GM12878 (cell line): ENCODE data around the gene ODF2L. TPM values are rescaled to one million over a fixed set of nuclear protein-coding genes. Genes with fewer than 3 reads are reported as not detected.

Experiments used
- ATAC-seq: fragments of 200-7000 bp; cut with Tn5 transposase; 3 replicates; pipeline ENCODE4 v1.9.1; 2020; ENCODE audit warnings: mild to moderate bottlenecking, moderate library complexity
- BruUV-seq: library from RNA; stranded (reverse); fragments of 400-500 nt; replicated peaks from 2 replicates; lab custom pipeline; 2021; lab: Mats Ljungman, UMichigan
- CTCF ChIA-PET: fragments of 300-600 bp; sonication (Branson Sonifier 250); formaldehyde crosslinking; extraction: SDS; loops from one replicate; lab custom pipeline; 2021; ENCODE audit warnings: inconsistent platforms; lab: Yijun Ruan, JAX
- POLR2A ChIA-PET: fragments of 350-600 bp; formaldehyde crosslinking; extraction: SDS; loops from one replicate; lab custom pipeline; 2021; ENCODE audit warnings: inconsistent platforms; lab: Charles Lee
- RAD21 ChIA-PET: fragments of 300-600 bp; sonication (Branson Sonifier 250); formaldehyde crosslinking; loops from one replicate; lab custom pipeline; 2023; ENCODE audit warnings: antibody characterized with exemption; ENCODE audit not compliant: unreplicated experiment; lab: Charles Lee
- SMC1A ChIA-PET: fragments of 300-600 bp; sonication (Branson Sonifier 250); formaldehyde crosslinking; loops from one replicate; lab custom pipeline; 2023; ENCODE audit not compliant: unreplicated experiment, uncharacterized antibody; lab: Charles Lee
- DNase-seq: peaks from one replicate; pipeline ENCODE4 v3.0.0-alpha.2; 2011; ENCODE audit warnings: low read depth, low spot score
- FAIRE-seq: peaks from 3 replicates; lab custom pipeline; 2011; peaks lifted over from hg19 to GRCh38; lab: Jason Lieb, UNC
- H2AFZ ChIP-seq: 2 replicates; pipeline ENCODE4 v1.6.0; 2011; ENCODE audit warnings: low read depth, low read length, control low read depth; ENCODE audit not compliant: control insufficient read depth
- H3K27ac ChIP-seq: 2 replicates; pipeline ENCODE4 v1.5.1; 2011; ENCODE audit warnings: control low read depth; ENCODE audit not compliant: control insufficient read depth, insufficient read depth
- H3K27me3 ChIP-seq, 2 experiments: replicated peaks in 1 of 2; 2 replicates each; pipeline versions ENCODE4 v1.6.0 to v1.6.1; 2011; ENCODE audit warnings: low read length in 1 of 2; ENCODE audit not compliant: control insufficient read depth in 2 of 2, insufficient read depth in 2 of 2
- H3K36me3 ChIP-seq, 2 experiments: 2 replicates each; pipeline ENCODE4 v1.5.1; 2011; ENCODE audit warnings: low read length in 1 of 2; ENCODE audit not compliant: control insufficient read depth in 2 of 2, insufficient read depth in 2 of 2
- H3K4me1 ChIP-seq: 2 replicates; pipeline ENCODE4 v1.6.1; 2011; ENCODE audit warnings: mild to moderate bottlenecking, low read length, moderate library complexity, mixed read lengths; ENCODE audit not compliant: control insufficient read depth, insufficient read depth
- H3K4me2 ChIP-seq: 2 replicates; pipeline ENCODE4 v1.6.0; 2011; ENCODE audit warnings: control low read depth; ENCODE audit not compliant: control insufficient read depth, insufficient read depth
- H3K4me3 ChIP-seq: fragments of 200-600 bp; sonication (generic); 2 replicates; pipeline ENCODE4 v1.5.1; 2016
- H3K79me2 ChIP-seq: 2 replicates; pipeline ENCODE4 v1.6.0; 2011; ENCODE audit warnings: low read length; ENCODE audit not compliant: control insufficient read depth, insufficient read depth
- H3K9ac ChIP-seq: 2 replicates; pipeline ENCODE4 v1.8.0; 2011; ENCODE audit warnings: low read length, control low read depth, mixed read lengths; ENCODE audit not compliant: control insufficient read depth, insufficient read depth
- H3K9me3 ChIP-seq: replicated peaks from 3 replicates; pipeline ENCODE4 v1.5.1; 2011; ENCODE audit warnings: mild to moderate bottlenecking, low read length; ENCODE audit not compliant: control insufficient read depth, insufficient read depth
- H4K20me1 ChIP-seq: 2 replicates; pipeline ENCODE4 v1.6.0; 2011; ENCODE audit not compliant: control insufficient read depth, insufficient read depth
- CHD1 ChIP-seq: IDR thresholded peaks from 2 replicates; pipeline ENCODE4 v1.6.1; 2012; ENCODE audit warnings: low read depth, low read length, improper control_type of control experiment
- CREB1 ChIP-seq: IDR thresholded peaks from 2 replicates; pipeline ENCODE4 v1.6.1; 2012; ENCODE audit warnings: low read depth, mild to moderate bottlenecking, inconsistent platforms
- CUX1 ChIP-seq: IDR thresholded peaks from 2 replicates; pipeline ENCODE4 v1.6.1; 2012; ENCODE audit warnings: improper control_type of control experiment, low read depth, low read length; ENCODE audit not compliant: insufficient replicate concordance
- FOXK2 ChIP-seq: fragments of 450-650 bp; IDR thresholded peaks from 2 replicates; pipeline ENCODE4 v1.6.1; 2017; ENCODE audit warnings: mild to moderate bottlenecking, moderate library complexity
- HCFC1 ChIP-seq: fragments of 150-350 bp; IDR thresholded peaks from 2 replicates; pipeline ENCODE4 v1.6.1; 2014; ENCODE audit warnings: low read length
- KAT2A ChIP-seq: conservative IDR thresholded peaks from 2 replicates; pipeline ENCODE4 v1.6.1; 2011; ENCODE audit warnings: low read depth, low read length; ENCODE audit not compliant: control insufficient read depth
- NR2C1 ChIP-seq: fragments of 450-650 bp; IDR thresholded peaks from 2 replicates; pipeline ENCODE4 v1.6.1; 2017; ENCODE audit warnings: antibody characterized with exemption, mild to moderate bottlenecking, moderate library complexity
- POU2F2 ChIP-seq: IDR thresholded peaks from 3 replicates; pipeline ENCODE4 v1.6.1; 2011; ENCODE audit warnings: low read depth, mild to moderate bottlenecking, low read length, borderline replicate concordance
- RBBP5 ChIP-seq: fragments of 200-600 bp; sonication (generic); conservative IDR thresholded peaks from 2 replicates; pipeline ENCODE4 v1.6.1; 2016
- SMAD5 ChIP-seq: IDR thresholded peaks from 2 replicates; pipeline ENCODE4 v1.6.1; 2016; ENCODE audit warnings: antibody characterized with exemption, low read depth
- SMC3 ChIP-seq: IDR thresholded peaks from 2 replicates; pipeline ENCODE4 v1.6.1; 2011; ENCODE audit warnings: low read length, improper control_type of control experiment, borderline replicate concordance
- TCF7 ChIP-seq: IDR thresholded peaks from 2 replicates; pipeline ENCODE4 v1.6.1; 2014; ENCODE audit warnings: antibody characterized with exemption, borderline replicate concordance
- WGBS: methylation state at CpG from one replicate; pipeline ENCODE4 v1.1.6; 2016; ENCODE audit warnings: low lambda C conversion rate; ENCODE audit not compliant: insufficient replicate concordance, insufficient coverage; ENCODE audit errors: missing lambda C conversion rate; 5-methylcytosine and 5-hydroxymethylcytosine counted together
- in situ Hi-C: fragments of 300-500 bp; cut with MboI; formaldehyde crosslinking; loops from 9 replicates; pipeline ENCODE4 v1.14.3; 2018; ENCODE audit warnings: mixed read lengths
- intact Hi-C: fragments of 100-400 bp; cut with micrococcal nuclease; formaldehyde crosslinking; loops from one replicate; pipeline ENCODE4 v1.14.2; 2022; ENCODE audit not compliant: unreplicated experiment
- polyA plus RNA-seq, 11 experiments: library from polyadenylated mRNA; depleted of rRNA in 4 of 11; unstranded in 6 of 11; stranded (reverse) in 5 of 11; fragments of >200 nt; fragmentation: Nextera tagmentation in 4 of 11; fragmentation: Illumina TruSeq in 1 of 11; extraction: Ambion mirVana in 4 of 11; extraction: Trizol in 1 of 11; gene quantifications; 1 replicate in 1 of 11; 2 replicates in 10 of 11; pipeline versions ENCODE4 v1.2.1 to v1.2.3, GENCODE V29; 2011 to 2016; ENCODE audit warnings: inconsistent platforms in 2 of 11, missing spikeins in 2 of 11, low read depth in 1 of 11
- total RNA-seq, 4 experiments: library from RNA; depleted of rRNA in 3 of 4; stranded (reverse); fragments of >200 nt in 3 of 4; fragmentation: Illumina TruSeq in 1 of 4; extraction: Trizol in 1 of 4; gene quantifications; 2 replicates each; pipeline versions ENCODE4 v1.2.1 to v1.2.3, GENCODE V29; 2013 to 2021
- TF ChIP-seq, protein P1 (sequence below): fragments of 450-650 bp; IDR thresholded peaks from 2 replicates; pipeline ENCODE4 v1.6.1; 2017; ENCODE audit warnings: mild to moderate bottlenecking, moderate library complexity
- TF ChIP-seq, protein P2 (sequence below): IDR thresholded peaks from 2 replicates; pipeline ENCODE4 v1.6.1; 2011; ENCODE audit warnings: low read depth, low read length, improper control_type of control experiment, borderline replicate concordance

Gene ODF2L
- total and polyA plus RNA-seq, 10 of the 15 experiments (the other 5 are each of a cell fraction or from before 2014, with no cell fraction given): 10.4 to 29.5 (median 18.5) TPM

- no peak overlapping the region for H3K9ac ChIP-seq
- intact Hi-C loops: no loop called here
- H3K9me3 ChIP-seq: no peaks in the 10 kb centered on the region
- no peak overlapping the region for H3K27ac ChIP-seq
- H3K27me3 ChIP-seq: no peaks in the 10 kb centered on the region
- ChIA-PET POLR2A (no interaction called here), CTCF (interaction anchor here (0.6 kb wide), 1 partner anchor 93 kb away, joined by 3 read pairs; no protein-coding TSS in a partner anchor), SMC1A (interaction anchor here (0.7 kb wide), 1 partner anchor 9 kb away, joined by 3 read pairs; no protein-coding TSS in a partner anchor), RAD21 (no interaction called here)
- no peak for ATAC-seq
- in situ Hi-C loops: no loop called here
- DNase-seq: no peak
- H3K4me3 ChIP-seq: no peak overlapping the region
- no peaks in the 10 kb centered on the region for H4K20me1 ChIP-seq
- no peaks in the 10 kb centered on the region for H3K79me2 ChIP-seq
- WGBS: 23% methylated on average over 4 of the region's 4 CpGs
- H3K36me3 ChIP-seq: no peaks in the 10 kb centered on the region
- H3K4me1 ChIP-seq: no peaks in the 10 kb centered on the region
- no peak overlapping the region for H2AFZ ChIP-seq
- H3K4me2 ChIP-seq: no peak overlapping the region
- BruUV-seq: no TSS peak
- FAIRE-seq: peak; percentile 57
- TF ChIP-seq CHD1 (no peak), CREB1 (no peak), TCF7 (no peak), SMAD5 (no peak), FOXK2 (no peak), SMC3 (no peak), POU2F2 (no peak), CUX1 (no peak), NR2C1 (no peak), KAT2A (no peak), HCFC1 (no peak), RBBP5 (no peak)
- TF ChIP-seq, protein P1, sequence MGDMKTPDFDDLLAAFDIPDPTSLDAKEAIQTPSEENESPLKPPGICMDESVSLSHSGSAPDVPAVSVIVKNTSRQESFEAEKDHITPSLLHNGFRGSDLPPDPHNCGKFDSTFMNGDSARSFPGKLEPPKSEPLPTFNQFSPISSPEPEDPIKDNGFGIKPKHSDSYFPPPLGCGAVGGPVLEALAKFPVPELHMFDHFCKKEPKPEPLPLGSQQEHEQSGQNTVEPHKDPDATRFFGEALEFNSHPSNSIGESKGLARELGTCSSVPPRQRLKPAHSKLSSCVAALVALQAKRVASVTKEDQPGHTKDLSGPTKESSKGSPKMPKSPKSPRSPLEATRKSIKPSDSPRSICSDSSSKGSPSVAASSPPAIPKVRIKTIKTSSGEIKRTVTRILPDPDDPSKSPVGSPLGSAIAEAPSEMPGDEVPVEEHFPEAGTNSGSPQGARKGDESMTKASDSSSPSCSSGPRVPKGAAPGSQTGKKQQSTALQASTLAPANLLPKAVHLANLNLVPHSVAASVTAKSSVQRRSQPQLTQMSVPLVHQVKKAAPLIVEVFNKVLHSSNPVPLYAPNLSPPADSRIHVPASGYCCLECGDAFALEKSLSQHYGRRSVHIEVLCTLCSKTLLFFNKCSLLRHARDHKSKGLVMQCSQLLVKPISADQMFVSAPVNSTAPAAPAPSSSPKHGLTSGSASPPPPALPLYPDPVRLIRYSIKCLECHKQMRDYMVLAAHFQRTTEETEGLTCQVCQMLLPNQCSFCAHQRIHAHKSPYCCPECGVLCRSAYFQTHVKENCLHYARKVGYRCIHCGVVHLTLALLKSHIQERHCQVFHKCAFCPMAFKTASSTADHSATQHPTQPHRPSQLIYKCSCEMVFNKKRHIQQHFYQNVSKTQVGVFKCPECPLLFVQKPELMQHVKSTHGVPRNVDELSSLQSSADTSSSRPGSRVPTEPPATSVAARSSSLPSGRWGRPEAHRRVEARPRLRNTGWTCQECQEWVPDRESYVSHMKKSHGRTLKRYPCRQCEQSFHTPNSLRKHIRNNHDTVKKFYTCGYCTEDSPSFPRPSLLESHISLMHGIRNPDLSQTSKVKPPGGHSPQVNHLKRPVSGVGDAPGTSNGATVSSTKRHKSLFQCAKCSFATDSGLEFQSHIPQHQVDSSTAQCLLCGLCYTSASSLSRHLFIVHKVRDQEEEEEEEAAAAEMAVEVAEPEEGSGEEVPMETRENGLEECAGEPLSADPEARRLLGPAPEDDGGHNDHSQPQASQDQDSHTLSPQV: no peak
- TF ChIP-seq, protein P2, sequence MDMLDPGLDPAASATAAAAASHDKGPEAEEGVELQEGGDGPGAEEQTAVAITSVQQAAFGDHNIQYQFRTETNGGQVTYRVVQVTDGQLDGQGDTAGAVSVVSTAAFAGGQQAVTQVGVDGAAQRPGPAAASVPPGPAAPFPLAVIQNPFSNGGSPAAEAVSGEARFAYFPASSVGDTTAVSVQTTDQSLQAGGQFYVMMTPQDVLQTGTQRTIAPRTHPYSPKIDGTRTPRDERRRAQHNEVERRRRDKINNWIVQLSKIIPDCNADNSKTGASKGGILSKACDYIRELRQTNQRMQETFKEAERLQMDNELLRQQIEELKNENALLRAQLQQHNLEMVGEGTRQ: no peak
Observed at GRCh38 chr1:86324130-86324822, 71.8 kb downstream of the ODF2L start.
